Transverse colon (tissue), 4 donors: ENCODE results near the gene CD1B. TPM values are rescaled to one million over a fixed set of nuclear protein-coding genes. Genes with fewer than 3 reads are reported as not detected.

Experiments
- DNase-seq: peaks from one replicate; pipeline ENCODE4 v3.0.0-alpha.2; 2019
- H3K27ac ChIP-seq, 4 donors: fragments of 200-600 bp; sonication (generic); 2 replicates each; pipeline ENCODE4 v1.5.1; 2016 to 2018; ENCODE audit warnings: inconsistent platforms in 4 of 4
- H3K27me3 ChIP-seq: fragments of 200-600 bp; sonication (generic); 2 replicates; pipeline ENCODE4 v1.5.1; 2017; ENCODE audit warnings: inconsistent platforms
- H3K36me3 ChIP-seq, 4 donors: fragments of 200-600 bp; sonication (generic); 2 replicates each; pipeline ENCODE4 v1.5.1; 2017 to 2019; ENCODE audit warnings: inconsistent platforms in 4 of 4
- H3K4me1 ChIP-seq, 4 donors: fragments of 200-600 bp; sonication (generic); 2 replicates each; pipeline ENCODE4 v1.5.1; 2017 to 2020; ENCODE audit warnings: inconsistent platforms in 4 of 4
- H3K4me3 ChIP-seq, 4 donors: fragments of 200-600 bp; sonication (generic); 1 replicate in 1 of 4; 2 replicates in 3 of 4; pipeline versions ENCODE4 v1.5.1 to v1.6.1; 2017 to 2019; ENCODE audit warnings: inconsistent platforms in 4 of 4
- H3K9me3 ChIP-seq, 2 donors: fragments of 200-600 bp; sonication (generic); 2 replicates each; pipeline ENCODE4 v1.5.1; 2017 to 2019; ENCODE audit warnings: inconsistent platforms in 2 of 2
- EP300 ChIP-seq: sonication (generic); formaldehyde crosslinking; IDR thresholded peaks from one replicate; pipeline ENCODE4 v1.6.1; 2017; ENCODE audit warnings: antibody characterized with exemption, low read depth
- POLR2A ChIP-seq: fragments of 450-650 bp; IDR thresholded peaks from one replicate; pipeline ENCODE4 v1.6.1; 2016; ENCODE audit warnings: antibody characterized with exemption, mild to moderate bottlenecking, moderate library complexity
- POLR2AphosphoS5 ChIP-seq, 3 donors: sonication (generic); formaldehyde crosslinking; IDR thresholded peaks; one replicate each; pipeline ENCODE4 v1.6.1; 2016; ENCODE audit warnings: antibody characterized with exemption in 3 of 3
- WGBS, 2 donors: methylation state at CpG; one replicate each; pipeline ENCODE4 v1.1.5; 2018; ENCODE audit warnings: low coverage in 1 of 2; 5-methylcytosine and 5-hydroxymethylcytosine counted together
- in situ Hi-C, 4 donors: fragments of 200-750 bp; cut with MboI; loops; one replicate each; pipeline versions ENCODE4 v1.15.0 to v1.15.1; 2017; ENCODE audit warnings: low sequenced_read_pairs in 3 of 4, low pct_ligation_motif_present in 1 of 4, low pct_unique_long_range_greater_than_20kb in 1 of 4
- intact Hi-C: fragments of 100-400 bp; cut with DNase I; formaldehyde crosslinking; loops from one replicate; pipeline ENCODE4 v1.15.1; 2023; ENCODE audit warnings: low total_unique reads
- total RNA-seq, 4 donors: library from RNA; depleted of rRNA; stranded (reverse); fragments of >200 nt; gene quantifications; one replicate each; pipeline ENCODE4 v1.1.0, GENCODE V29; 2016
- TF ChIP-seq, protein P1 (sequence below), 5 experiments: fragments of 200-600 bp in 3 of 5; fragments of 450-650 bp in 2 of 5; sonication (generic) in 3 of 5; IDR thresholded peaks; 1 replicate in 2 of 5; 2 replicates in 3 of 5; pipeline ENCODE4 v1.5.1; 2016 to 2017; ENCODE audit warnings: antibody characterized with exemption in 5 of 5, inconsistent platforms in 3 of 5, mild to moderate bottlenecking in 2 of 5, moderate library complexity in 1 of 5

Gene CD1B
- total RNA-seq, 4 donors from 2014 or later = not detected

DNA sequence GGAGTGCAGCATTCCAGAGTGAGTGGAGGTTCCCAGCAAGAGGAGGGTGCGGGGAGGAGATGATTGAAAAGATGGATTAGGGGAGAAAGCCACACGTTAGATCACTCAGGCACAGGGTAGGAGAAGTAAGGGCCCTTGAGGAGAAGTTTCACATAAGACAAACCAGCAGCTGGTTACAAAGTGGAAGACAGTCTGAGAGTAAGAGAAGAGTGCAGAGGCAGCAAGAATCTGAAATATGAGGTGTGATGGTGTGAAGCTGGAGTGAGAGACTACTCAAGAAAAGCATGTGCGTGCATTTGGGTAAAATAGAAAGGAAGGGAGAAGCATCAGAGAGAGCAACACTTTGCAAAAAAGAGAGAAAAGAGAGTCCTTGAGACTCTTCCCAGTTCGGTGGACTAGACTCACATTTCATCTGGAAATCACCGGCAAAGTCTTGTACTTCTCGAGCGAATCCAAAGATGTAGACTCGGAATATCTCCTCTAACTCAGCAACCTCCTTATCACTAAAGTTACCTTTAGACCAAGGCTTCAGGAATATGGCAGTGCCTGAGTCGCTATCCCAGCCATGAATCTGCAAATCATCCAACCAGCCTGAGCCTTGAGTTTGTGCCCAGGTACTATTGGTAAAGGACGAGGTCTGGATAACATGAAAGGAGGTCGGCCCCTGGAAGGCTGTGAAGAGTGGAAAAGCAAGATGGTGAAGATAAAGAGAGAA is 783 bp downstream of the CD1B start:
- Histone ChIP-seq H3K27me3 (no peaks in the 10 kb centered on the region), H3K27ac (no peak overlapping the region), H3K36me3 (no peaks in the 10 kb centered on the region), H3K9me3 (no peaks in the 10 kb centered on the region), H3K4me3 (no peak overlapping the region), H3K4me1 (no peaks in the 10 kb centered on the region)
- intact Hi-C loops = no loop called here
- in situ Hi-C loops = no loop called here
- WGBS, 2 donors = 80% methylated on average over 5 to 11 of the region's 11 CpGs
- TF ChIP-seq POLR2A = no peak
- no peak for TF ChIP-seq EP300
- TF ChIP-seq, protein P1, sequence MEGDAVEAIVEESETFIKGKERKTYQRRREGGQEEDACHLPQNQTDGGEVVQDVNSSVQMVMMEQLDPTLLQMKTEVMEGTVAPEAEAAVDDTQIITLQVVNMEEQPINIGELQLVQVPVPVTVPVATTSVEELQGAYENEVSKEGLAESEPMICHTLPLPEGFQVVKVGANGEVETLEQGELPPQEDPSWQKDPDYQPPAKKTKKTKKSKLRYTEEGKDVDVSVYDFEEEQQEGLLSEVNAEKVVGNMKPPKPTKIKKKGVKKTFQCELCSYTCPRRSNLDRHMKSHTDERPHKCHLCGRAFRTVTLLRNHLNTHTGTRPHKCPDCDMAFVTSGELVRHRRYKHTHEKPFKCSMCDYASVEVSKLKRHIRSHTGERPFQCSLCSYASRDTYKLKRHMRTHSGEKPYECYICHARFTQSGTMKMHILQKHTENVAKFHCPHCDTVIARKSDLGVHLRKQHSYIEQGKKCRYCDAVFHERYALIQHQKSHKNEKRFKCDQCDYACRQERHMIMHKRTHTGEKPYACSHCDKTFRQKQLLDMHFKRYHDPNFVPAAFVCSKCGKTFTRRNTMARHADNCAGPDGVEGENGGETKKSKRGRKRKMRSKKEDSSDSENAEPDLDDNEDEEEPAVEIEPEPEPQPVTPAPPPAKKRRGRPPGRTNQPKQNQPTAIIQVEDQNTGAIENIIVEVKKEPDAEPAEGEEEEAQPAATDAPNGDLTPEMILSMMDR (IDR thresholded peaks at IDR 0.05) = no peak
- TF ChIP-seq POLR2AphosphoS5 (IDR thresholded peaks at IDR 0.05) = no peak
- no peak for DNase-seq

DNA sequence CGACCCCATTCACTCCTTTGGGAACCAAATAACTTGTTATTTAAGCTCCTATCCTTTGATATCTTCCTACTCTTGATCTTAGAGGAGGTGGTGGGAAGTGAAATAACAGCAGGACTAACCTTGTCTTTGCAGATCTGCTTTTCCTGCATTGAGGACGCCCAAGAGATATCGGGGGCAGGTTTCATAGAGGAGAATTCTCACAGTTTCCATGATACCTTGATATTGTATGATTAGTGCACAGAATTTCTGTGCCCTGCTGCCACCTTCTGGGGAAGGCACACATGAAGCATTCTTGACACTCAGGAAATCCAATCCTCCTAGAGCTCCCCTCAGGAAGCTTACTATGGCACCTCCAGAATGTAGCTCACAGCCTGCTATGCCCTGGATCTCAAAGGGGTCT is 1.6 kb downstream of the CD1B start:
- H3K4me3 ChIP-seq = no peak overlapping the region
- no peaks in the 10 kb centered on the region for H3K9me3 ChIP-seq
- H3K27ac ChIP-seq = no peak overlapping the region
- no peaks in the 10 kb centered on the region for H3K36me3 ChIP-seq
- WGBS, 2 donors = 73% methylated on average over 3 of the region's 3 CpGs; no CpG with 5 or more reads in 1 of the 2 donors
- H3K27me3 ChIP-seq = no peaks in the 10 kb centered on the region
- TF ChIP-seq, protein P1 (IDR thresholded peaks at IDR 0.05) = no peak
- TF ChIP-seq EP300 = no peak
- TF ChIP-seq POLR2A = no peak
- no peak for TF ChIP-seq POLR2AphosphoS5 (IDR thresholded peaks at IDR 0.05)
- intact Hi-C loops (no loop called here), in situ Hi-C loops (no loop called here)
- DNase-seq = no peak
- H3K4me1 ChIP-seq = no peaks in the 10 kb centered on the region

- in situ Hi-C loops = no loop called here
Observed at GRCh38 chr1:158329300-158329699, 2.0 kb downstream of the CD1B start.

GRCh38 chr1:158328426-158328825 is 2.9 kb downstream of the CD1B start:
- 81 to 83% methylated on average over 3 of the region's 3 CpGs for WGBS, 2 donors
- Histone ChIP-seq H3K4me1 (no peaks in the 10 kb centered on the region), H3K27ac (no peak overlapping the region), H3K36me3 (no peaks in the 10 kb centered on the region), H3K9me3 (no peaks in the 10 kb centered on the region), H3K4me3 (no peak overlapping the region), H3K27me3 (no peaks in the 10 kb centered on the region)
- no peak for DNase-seq
- in situ Hi-C loops = no loop called here
- intact Hi-C loops = no loop called here
- TF ChIP-seq POLR2AphosphoS5 (IDR thresholded peaks at IDR 0.05) = no peak
- no peak for TF ChIP-seq EP300
- TF ChIP-seq, protein P1 (IDR thresholded peaks at IDR 0.05) = no peak
- no peak for TF ChIP-seq POLR2A

More at GRCh38 chr1:158329300-158329699, 2.0 kb downstream of the CD1B start:
- H3K27me3 ChIP-seq = no peaks in the 10 kb centered on the region
- DNase-seq = no peak
- no peak overlapping the region for H3K27ac ChIP-seq
- H3K36me3 ChIP-seq = no peaks in the 10 kb centered on the region
- TF ChIP-seq, protein P1 (IDR thresholded peaks at IDR 0.05) = no peak
- no peak overlapping the region for H3K4me3 ChIP-seq
- intact Hi-C loops = no loop called here
- 89 to 90% methylated on average over 2 to 7 of the region's 7 CpGs for WGBS, 2 donors
- no peaks in the 10 kb centered on the region for H3K4me1 ChIP-seq
- H3K9me3 ChIP-seq = no peaks in the 10 kb centered on the region
